Muscle of leg (tissue), 11 donors: ENCODE results near the gene ZNF697. TPM values are rescaled to one million over a fixed set of nuclear protein-coding genes. Genes with fewer than 3 reads are reported as not detected.

Experiments
- DNase-seq: peaks from one replicate; pipeline ENCODE4 v3.0.0; 2013
- H3K27ac ChIP-seq: one replicate; pipeline ENCODE4 v1.5.1; 2013; ENCODE audit warnings: mild to moderate bottlenecking, low read length, control low read depth
- H3K27me3 ChIP-seq: one replicate; pipeline ENCODE4 v1.6.1; 2013; ENCODE audit warnings: low read length; ENCODE audit not compliant: control insufficient read depth, insufficient read depth
- H3K36me3 ChIP-seq: one replicate; pipeline ENCODE4 v1.6.1; 2013; ENCODE audit warnings: low read length; ENCODE audit not compliant: control insufficient read depth, insufficient read depth
- H3K4me1 ChIP-seq: one replicate; pipeline ENCODE4 v1.6.1; 2013; ENCODE audit warnings: low read length; ENCODE audit not compliant: control insufficient read depth, insufficient read depth
- H3K4me3 ChIP-seq: one replicate; pipeline ENCODE4 v1.5.1; 2013; ENCODE audit warnings: low read length, control low read depth
- H3K9me3 ChIP-seq: replicated peaks from 2 replicates; pipeline ENCODE4 v1.6.1; 2013; ENCODE audit warnings: low read depth, low read length; ENCODE audit not compliant: control insufficient read depth
- WGBS: methylation state at CpG from one replicate; pipeline ENCODE4 v1.1.5; 2013; ENCODE audit warnings: missing lambda C conversion rate; ENCODE audit not compliant: insufficient coverage; 5-methylcytosine and 5-hydroxymethylcytosine counted together
- polyA plus RNA-seq, 8 donors: library from polyadenylated mRNA; unstranded; fragments of 120-200 nt; gene quantifications; one replicate each; pipeline versions ENCODE4 v1.2.1 to v1.2.3, GENCODE V29; 2013; ENCODE audit warnings: inconsistent platforms in 1 of 8, low replicate concordance in 1 of 8; ENCODE audit not compliant: insufficient read length in 8 of 8, insufficient read depth in 1 of 8
- total RNA-seq: library from RNA; stranded (reverse); fragments of 120-200 nt; gene quantifications from one replicate; pipeline ENCODE4 v1.2.4, GENCODE V29; 2013

The ZNF697 gene
- total and polyA plus RNA-seq, 9 donors, result 8.0 to 11.6 (median 9.8) TPM

DNA sequence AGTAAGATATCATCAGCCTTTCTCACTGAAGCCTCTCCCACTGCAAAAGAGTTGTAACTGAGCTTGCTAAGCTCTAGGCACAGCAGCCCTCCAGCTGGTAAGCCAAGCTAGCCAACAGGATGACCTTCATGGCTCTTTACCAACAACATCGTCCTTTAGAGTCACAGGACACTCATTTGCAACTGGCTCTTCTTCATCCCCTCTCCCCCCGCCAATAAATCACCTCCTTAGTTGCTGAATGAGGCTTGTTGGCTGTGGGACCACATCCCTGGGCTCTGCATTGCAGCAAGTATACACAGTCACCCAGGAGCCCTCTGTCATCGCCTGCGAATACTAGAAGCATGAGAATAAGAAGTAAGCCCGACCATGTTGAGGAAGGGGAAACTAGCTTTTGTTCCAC is 16.0 kb upstream of the ZNF697 start:
- no CpG with 5 or more reads among the region's 5 CpGs for whole genome bisulfite sequencing
- no peaks in the 10 kb centered on the region for H3K36me3 ChIP-seq
- peaks cover 6% of the 10 kb centered on the region for H3K4me1 ChIP-seq
- H3K27me3 ChIP-seq, result no peaks in the 10 kb centered on the region
- no peak overlapping the region for H3K4me3 ChIP-seq
- H3K9me3 ChIP-seq, result no peaks in the 10 kb centered on the region
- H3K27ac ChIP-seq, result no peak overlapping the region
- no peak for DNase-seq

DNA sequence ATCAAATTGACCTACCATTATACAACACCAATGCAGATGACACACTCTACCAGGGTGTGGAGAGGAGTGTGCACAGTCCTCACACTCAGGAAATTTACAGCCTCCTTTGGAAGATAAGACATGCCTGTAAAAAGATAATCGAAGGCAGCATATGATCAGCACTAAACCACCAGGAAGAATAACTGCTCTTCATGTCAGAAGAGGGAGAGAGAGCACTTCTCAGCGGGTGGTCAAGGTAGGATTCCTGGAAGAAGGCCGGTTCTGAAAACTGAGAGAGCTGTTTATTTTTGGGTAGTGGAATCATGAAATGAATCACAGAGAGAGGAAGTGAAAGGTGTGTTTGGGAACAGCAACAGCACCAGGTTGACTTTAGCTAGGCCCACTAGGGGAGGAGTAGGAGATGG is 14.0 kb upstream of the ZNF697 start:
- Histone ChIP-seq H3K27me3 (no peaks in the 10 kb centered on the region), H3K27ac (no peak overlapping the region), H3K4me1 (peaks cover 6% of the 10 kb centered on the region), H3K4me3 (no peak overlapping the region), H3K36me3 (no peaks in the 10 kb centered on the region), H3K9me3 (no peaks in the 10 kb centered on the region)
- no peak for DNase-seq
- WGBS, result 54% methylated on average over 2 of the region's 3 CpGs

DNA sequence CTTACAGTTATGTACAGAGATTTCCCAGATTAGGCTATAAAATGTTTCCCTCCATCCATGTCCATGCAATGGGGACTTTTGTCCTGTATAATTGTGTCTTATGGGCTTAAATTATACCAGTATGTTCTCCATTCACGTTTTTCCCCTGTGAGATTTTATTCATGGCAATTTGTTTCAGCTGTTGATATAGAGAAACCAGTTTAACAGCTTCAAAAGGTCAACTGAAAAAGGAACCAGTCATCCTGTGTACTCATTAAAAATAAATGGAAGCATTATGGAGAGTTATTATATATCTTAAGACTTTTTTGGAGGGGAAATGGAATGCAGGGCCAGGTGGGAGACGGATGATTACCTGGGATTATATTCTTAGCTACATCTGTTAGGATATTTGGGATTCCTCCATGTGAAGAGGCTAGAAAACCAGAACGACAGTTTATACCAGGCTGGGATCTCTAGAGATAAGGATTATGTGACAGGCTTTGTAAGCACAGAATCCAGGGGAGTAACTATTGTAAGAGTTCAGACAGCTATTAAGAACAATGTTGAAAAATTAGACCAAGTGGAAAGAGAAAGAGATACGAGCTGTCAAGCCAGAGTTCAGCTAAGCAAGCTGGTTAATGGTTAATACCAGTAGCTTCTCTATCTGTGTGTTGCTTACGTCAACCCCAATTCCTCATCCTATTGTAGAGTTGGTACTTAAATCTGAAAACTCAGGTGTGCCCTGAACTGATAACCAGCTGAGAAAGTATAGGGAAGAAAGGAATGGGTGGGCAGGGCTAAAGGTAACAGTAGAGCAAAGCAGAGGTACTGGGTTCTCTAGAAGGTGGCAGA is 12.4 kb upstream of the ZNF697 start:
- H3K27me3 ChIP-seq, result peaks cover 2% of the 10 kb centered on the region
- WGBS, result 60% methylated on average over 1 of the region's 5 CpGs
- DNase-seq, result no peak
- H3K27ac ChIP-seq, result peak overlapping the region; percentile 21
- H3K36me3 ChIP-seq, result no peaks in the 10 kb centered on the region
- no peak overlapping the region for H3K4me3 ChIP-seq
- H3K4me1 ChIP-seq, result peaks cover 6% of the 10 kb centered on the region
- no peaks in the 10 kb centered on the region for H3K9me3 ChIP-seq

DNA sequence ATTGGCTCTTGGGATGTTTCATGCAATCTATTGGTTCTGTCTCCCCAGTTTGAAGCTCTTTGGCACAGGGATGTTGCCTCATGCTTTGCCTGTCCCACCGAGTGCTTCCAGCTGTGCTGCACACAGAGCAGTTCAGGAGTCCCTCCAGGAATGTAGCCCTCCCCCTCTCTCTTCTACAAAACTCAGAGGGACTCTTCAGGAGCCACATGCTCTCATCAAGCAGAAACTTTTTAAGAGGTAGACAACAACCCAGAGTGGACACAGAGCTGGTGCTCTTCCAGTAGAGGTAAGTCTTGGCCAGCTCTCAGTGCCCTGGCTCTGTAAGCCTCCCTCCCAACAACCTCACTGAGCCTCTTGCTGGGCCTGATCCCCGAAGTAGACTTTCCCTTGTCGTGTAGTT is 11.6 kb upstream of the ZNF697 start:
- no peak overlapping the region for H3K27ac ChIP-seq
- no peaks in the 10 kb centered on the region for H3K9me3 ChIP-seq
- DNase-seq, result peak; percentile 56
- peaks cover 6% of the 10 kb centered on the region for H3K4me1 ChIP-seq
- H3K36me3 ChIP-seq, result no peaks in the 10 kb centered on the region
- 10% methylated on average over 3 of the region's 3 CpGs for WGBS
- peaks cover 2% of the 10 kb centered on the region for H3K27me3 ChIP-seq
- no peak overlapping the region for H3K4me3 ChIP-seq

DNA sequence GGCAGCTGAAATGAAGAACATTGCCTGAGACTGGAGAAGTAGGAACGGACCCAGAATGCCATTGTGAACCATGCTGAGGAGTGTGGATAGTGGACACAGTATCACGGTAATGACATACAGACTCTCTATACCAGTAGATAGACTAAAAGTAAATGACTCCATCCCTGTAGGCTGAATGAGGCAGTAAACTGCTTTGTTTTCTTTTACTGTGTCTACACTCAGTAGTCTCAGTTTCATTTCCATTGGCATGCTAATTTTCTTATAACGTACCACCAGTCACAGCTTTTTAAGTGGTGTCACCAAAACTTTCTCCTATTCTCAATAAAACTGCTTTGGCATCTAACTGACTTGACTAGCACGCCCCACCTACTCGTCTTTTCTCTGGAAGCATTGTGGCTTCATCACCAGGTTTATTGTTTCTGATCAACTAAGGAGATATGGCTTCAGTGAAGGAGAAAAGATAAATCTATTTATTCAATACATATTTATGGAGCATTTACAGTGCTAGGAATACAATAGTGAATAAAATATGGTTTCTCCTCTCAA is 8.4 kb upstream of the ZNF697 start:
- Histone ChIP-seq H3K4me1 (peaks cover 6% of the 10 kb centered on the region), H3K9me3 (no peaks in the 10 kb centered on the region), H3K4me3 (no peak overlapping the region), H3K36me3 (no peaks in the 10 kb centered on the region), H3K27me3 (peaks cover 2% of the 10 kb centered on the region), H3K27ac (no peak overlapping the region)
- WGBS, result 85% methylated on average over 1 of the region's 5 CpGs
- DNase-seq, result no peak

DNA sequence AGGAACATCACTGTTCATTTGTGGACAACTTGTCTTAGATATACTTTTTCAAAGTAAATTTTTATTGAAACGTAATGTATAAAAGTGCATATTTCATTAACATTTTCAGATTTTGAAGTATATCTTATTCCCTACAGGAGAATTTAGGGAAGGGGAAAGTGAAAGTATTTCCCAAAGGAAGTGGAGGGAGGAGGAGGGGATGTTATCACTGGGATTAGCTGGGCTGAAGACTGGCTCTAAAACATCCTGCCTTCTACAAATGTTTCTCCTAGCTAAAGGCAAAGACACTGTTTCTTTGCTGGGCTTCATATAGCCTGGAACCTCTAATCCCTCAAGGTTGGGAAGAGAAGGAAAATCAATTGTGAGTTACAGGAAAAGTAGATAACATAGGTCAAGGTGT is 7.1 kb upstream of the ZNF697 start:
- H3K4me3 ChIP-seq, result no peak overlapping the region
- DNase-seq, result no peak
- no peaks in the 10 kb centered on the region for H3K9me3 ChIP-seq
- H3K27ac ChIP-seq, result no peak overlapping the region
- peaks cover 6% of the 10 kb centered on the region for H3K4me1 ChIP-seq
- WGBS, result no CpG with 5 or more reads among the region's 1 CpG
- H3K36me3 ChIP-seq, result no peaks in the 10 kb centered on the region
- peaks cover 2% of the 10 kb centered on the region for H3K27me3 ChIP-seq

DNA sequence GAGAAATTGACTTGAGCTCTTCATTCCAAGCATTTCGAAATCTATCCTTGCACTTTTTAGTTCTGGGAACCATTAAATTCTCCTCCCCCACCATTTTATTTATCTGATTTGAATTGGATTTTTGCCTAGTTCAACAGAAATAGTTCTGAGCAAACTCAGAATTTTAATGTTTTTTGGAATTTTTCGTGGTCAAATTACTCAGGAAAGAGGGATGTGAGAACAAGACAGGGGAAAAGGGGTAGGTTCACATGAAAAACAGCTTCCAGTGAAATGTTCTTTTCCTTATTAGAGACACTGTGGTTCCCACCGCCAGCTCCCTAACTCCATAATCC is 5.7 kb upstream of the ZNF697 start:
- no peaks in the 10 kb centered on the region for H3K36me3 ChIP-seq
- no peaks in the 10 kb centered on the region for H3K4me1 ChIP-seq
- no peaks in the 10 kb centered on the region for H3K9me3 ChIP-seq
- WGBS, result 43% methylated on average over 1 of the region's 3 CpGs
- peak; percentile 38 for DNase-seq
- H3K4me3 ChIP-seq, result no peak overlapping the region
- H3K27ac ChIP-seq, result no peak overlapping the region
- peaks cover 2% of the 10 kb centered on the region for H3K27me3 ChIP-seq

DNA sequence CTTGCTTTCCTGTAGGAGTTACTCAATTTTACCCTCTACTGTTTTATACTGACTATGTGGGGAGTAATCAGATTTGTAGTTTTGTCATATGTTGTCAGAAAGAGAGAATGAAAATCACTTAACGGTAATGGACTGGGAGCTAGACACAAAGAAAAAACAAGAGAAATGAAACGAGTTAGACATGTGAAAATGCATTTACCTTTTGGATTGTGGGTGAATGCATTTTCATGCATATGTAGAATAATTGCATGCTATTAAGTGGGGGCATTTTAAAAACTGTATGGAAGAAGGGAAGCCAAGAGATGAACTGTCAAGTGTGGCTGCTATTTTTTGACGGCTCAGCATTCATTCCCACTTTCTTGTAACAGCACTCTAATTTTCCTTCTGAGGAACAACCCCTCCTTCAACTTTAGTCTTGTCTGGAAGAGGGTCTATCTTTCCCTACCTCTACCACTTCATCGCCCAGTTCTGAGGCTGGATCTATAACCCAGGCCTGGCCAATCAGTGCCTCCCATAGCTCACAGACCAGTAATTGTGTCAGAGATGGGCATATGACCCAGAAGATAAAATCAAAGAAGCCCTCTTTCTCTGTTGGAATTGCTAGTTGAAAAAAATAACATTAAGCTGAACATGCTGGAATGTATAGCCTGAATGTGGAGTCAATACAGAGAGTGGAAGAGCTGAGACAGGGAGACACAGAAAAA is 5.2 kb upstream of the ZNF697 start:
- Histone ChIP-seq H3K36me3 (no peaks in the 10 kb centered on the region), H3K9me3 (no peaks in the 10 kb centered on the region), H3K4me1 (no peaks in the 10 kb centered on the region), H3K27ac (no peak overlapping the region), H3K4me3 (no peak overlapping the region), H3K27me3 (peaks cover 2% of the 10 kb centered on the region)
- 58% methylated on average over 2 of the region's 4 CpGs for WGBS
- no peak for DNase-seq

DNA sequence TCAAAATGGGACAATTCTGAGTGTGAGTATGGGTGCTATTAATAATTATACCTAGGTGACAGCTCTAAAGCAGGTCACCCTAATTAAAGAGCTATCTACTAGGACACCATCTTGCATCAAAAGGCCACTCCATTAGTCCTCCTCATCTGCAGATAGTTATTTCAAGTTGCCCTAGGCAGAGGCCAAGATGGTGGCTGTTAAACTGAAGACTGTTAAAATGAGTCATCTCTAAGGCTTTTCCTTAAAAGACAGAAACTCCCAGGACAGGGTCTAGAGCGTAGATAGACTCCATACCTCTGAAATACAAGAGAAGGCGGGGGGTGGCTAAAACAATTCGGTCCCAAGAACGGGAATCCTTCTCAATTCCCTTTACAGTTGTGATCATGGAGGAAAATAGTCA is 4.5 kb upstream of the ZNF697 start:
- no peaks in the 10 kb centered on the region for H3K4me1 ChIP-seq
- peaks cover 2% of the 10 kb centered on the region for H3K27me3 ChIP-seq
- DNase-seq, result no peak
- no peak overlapping the region for H3K27ac ChIP-seq
- no peaks in the 10 kb centered on the region for H3K36me3 ChIP-seq
- H3K4me3 ChIP-seq, result no peak overlapping the region
- H3K9me3 ChIP-seq, result no peaks in the 10 kb centered on the region
- no CpG with 5 or more reads among the region's 4 CpGs for WGBS

DNA sequence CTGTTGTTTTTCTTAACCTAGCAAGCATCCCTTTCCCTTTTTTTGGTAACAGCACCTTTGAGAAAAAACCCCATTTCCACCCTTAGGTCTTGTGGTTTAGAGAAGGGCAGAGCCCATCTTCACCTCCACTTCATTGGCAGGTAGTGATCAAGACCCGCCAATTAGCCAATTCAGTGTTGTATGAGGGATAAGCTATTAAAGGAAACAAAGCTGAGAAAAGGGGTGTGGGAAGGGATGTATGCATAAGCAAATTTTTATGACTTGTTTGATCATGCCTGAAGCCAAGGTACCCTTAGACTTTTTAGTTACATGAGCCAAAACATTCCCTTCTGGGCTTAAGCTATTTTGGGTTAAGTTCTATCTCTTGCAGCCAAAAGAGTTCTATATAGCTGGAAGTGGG is 3.6 kb upstream of the ZNF697 start:
- no peaks in the 10 kb centered on the region for H3K9me3 ChIP-seq
- no CpG with 5 or more reads among the region's 1 CpG for WGBS
- no peak overlapping the region for H3K4me3 ChIP-seq
- no peak overlapping the region for H3K27ac ChIP-seq
- no peak for DNase-seq
- H3K36me3 ChIP-seq, result no peaks in the 10 kb centered on the region
- H3K27me3 ChIP-seq, result peaks cover 2% of the 10 kb centered on the region
- peaks cover 7% of the 10 kb centered on the region for H3K4me1 ChIP-seq
